Effector memory CD4-positive, alpha-beta T cell (primary cell): ENCODE data around the gene RNF144A.

Source experiments
- DNase-seq, 3 donors: peaks; one replicate each; pipeline ENCODE4 v3.0.0-alpha.2; 2020
- H3K27ac ChIP-seq: 2 replicates; pipeline ENCODE4 v1.7.0; 2013; ENCODE audit warnings: mild to moderate bottlenecking, low read length, moderate library complexity; ENCODE audit not compliant: insufficient read depth, poor library complexity, severe bottlenecking
- H3K27me3 ChIP-seq: replicated peaks from 2 replicates; pipeline ENCODE4 v1.7.0; 2013; ENCODE audit warnings: mild to moderate bottlenecking, low read length; ENCODE audit not compliant: insufficient read depth, control insufficient read depth, poor library complexity, severe bottlenecking
- H3K36me3 ChIP-seq: 2 replicates; pipeline ENCODE4 v1.7.0; 2013; ENCODE audit warnings: mild to moderate bottlenecking, low read length, moderate library complexity; ENCODE audit not compliant: control insufficient read depth, insufficient read depth
- H3K4me1 ChIP-seq: 2 replicates; pipeline ENCODE4 v1.7.0; 2013; ENCODE audit warnings: low read length, mild to moderate bottlenecking; ENCODE audit not compliant: control insufficient read depth, insufficient read depth, poor library complexity, severe bottlenecking
- H3K4me3 ChIP-seq: 2 replicates; pipeline ENCODE4 v1.7.0; 2013; ENCODE audit warnings: low read length, low read depth, mild to moderate bottlenecking; ENCODE audit not compliant: insufficient read depth, poor library complexity, severe bottlenecking
- H3K9me3 ChIP-seq: 2 replicates; pipeline ENCODE4 v1.7.0; 2013; ENCODE audit warnings: mild to moderate bottlenecking, low read length, moderate library complexity; ENCODE audit not compliant: control insufficient read depth

RNF144A gene

DNA sequence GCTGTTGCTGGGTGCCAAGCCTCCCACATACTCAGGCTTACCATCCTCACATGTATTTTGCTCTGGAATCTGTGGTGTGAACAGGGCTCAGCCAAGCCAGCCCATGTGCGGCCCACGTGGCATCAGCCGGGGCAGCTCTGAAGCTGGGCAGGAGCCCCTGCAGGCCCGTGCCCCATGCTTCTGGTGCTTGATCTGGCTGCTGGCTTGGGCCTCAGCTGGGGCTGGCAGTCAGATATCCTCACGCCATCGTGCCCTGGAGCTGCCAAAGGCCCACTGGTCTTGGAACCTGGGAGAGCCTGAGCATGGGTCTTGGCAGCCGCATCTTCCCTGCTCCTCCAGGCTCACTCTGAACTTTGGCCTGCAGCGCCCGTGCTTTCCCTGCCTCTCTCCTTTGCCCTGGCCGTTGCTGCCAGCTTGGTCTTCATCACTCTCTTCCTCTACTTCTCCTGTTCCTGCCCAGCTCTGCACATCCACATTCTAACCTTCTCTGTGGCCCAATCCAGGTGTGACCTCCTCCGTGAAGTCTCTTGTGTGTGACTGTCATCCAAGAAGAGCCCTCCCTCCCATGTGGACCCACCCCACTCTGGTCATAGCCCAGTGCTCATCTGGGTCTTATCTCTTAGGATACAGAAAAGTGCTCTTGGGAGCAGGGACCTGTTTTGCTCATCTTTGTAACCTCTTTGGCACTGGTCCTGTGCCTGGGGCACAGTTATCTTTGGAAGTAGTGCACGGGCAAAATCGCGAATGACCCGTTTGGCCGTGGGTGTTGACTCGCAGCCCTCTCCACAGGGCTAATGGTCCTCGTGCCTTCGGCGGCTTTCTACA, 116.1 kb downstream of the RNF144A start:
- peaks cover 37% of the 10 kb centered on the region for H3K36me3 ChIP-seq
- DNase-seq = no peak

GRCh38 chr2:7034303-7034702, 117.1 kb downstream of the RNF144A start:
- Histone ChIP-seq H3K4me1 (no peaks in the 10 kb centered on the region), H3K27ac (no peak overlapping the region), H3K27me3 (no peaks in the 10 kb centered on the region), H3K9me3 (no peaks in the 10 kb centered on the region), H3K4me3 (no peak overlapping the region), H3K36me3 (peaks cover 37% of the 10 kb centered on the region)
- DNase-seq = no peak

More for the DNA sequence above, 116.1 kb downstream of the RNF144A start:
- H3K27me3 ChIP-seq = no peaks in the 10 kb centered on the region
- no peak overlapping the region for H3K27ac ChIP-seq
- no peaks in the 10 kb centered on the region for H3K9me3 ChIP-seq
- no peaks in the 10 kb centered on the region for H3K4me1 ChIP-seq
- H3K4me3 ChIP-seq = no peak overlapping the region

- DNase-seq = no peak
- Histone ChIP-seq H3K4me3 (no peak overlapping the region), H3K9me3 (no peaks in the 10 kb centered on the region), H3K36me3 (peaks cover 36% of the 10 kb centered on the region), H3K4me1 (no peaks in the 10 kb centered on the region), H3K27ac (no peak overlapping the region), H3K27me3 (no peaks in the 10 kb centered on the region)
These were observed 118.7 kb downstream of the RNF144A start for GRCh38 chr2:7035884-7036283.

- Histone ChIP-seq H3K27ac (no peak overlapping the region), H3K4me3 (no peak overlapping the region), H3K4me1 (no peaks in the 10 kb centered on the region), H3K36me3 (peaks cover 40% of the 10 kb centered on the region), H3K9me3 (no peaks in the 10 kb centered on the region), H3K27me3 (no peaks in the 10 kb centered on the region)
- DNase-seq = peak; percentile 7 to 13 (median 12)
These were observed 120.4 kb downstream of the RNF144A start for GRCh38 chr2:7037340-7038333.

GRCh38 chr2:7040547-7040946, 123.3 kb downstream of the RNF144A start:
- no peaks in the 10 kb centered on the region for H3K9me3 ChIP-seq
- H3K36me3 ChIP-seq = peaks cover 29% of the 10 kb centered on the region
- DNase-seq = no peak
- H3K4me1 ChIP-seq = no peaks in the 10 kb centered on the region
- H3K27ac ChIP-seq = no peak overlapping the region
- H3K4me3 ChIP-seq = no peak overlapping the region
- no peaks in the 10 kb centered on the region for H3K27me3 ChIP-seq

- H3K27me3 ChIP-seq = no peaks in the 10 kb centered on the region
- no peak overlapping the region for H3K27ac ChIP-seq
- DNase-seq = no peak
- no peaks in the 10 kb centered on the region for H3K4me1 ChIP-seq
- H3K4me3 ChIP-seq = no peak overlapping the region
- H3K36me3 ChIP-seq = peaks cover 28% of the 10 kb centered on the region
- no peaks in the 10 kb centered on the region for H3K9me3 ChIP-seq
These were observed 124.2 kb downstream of the RNF144A start for GRCh38 chr2:7041421-7041820.

- DNase-seq = no peak
- Histone ChIP-seq H3K36me3 (peaks cover 21% of the 10 kb centered on the region), H3K27me3 (no peaks in the 10 kb centered on the region), H3K9me3 (no peaks in the 10 kb centered on the region), H3K27ac (no peak overlapping the region), H3K4me1 (no peaks in the 10 kb centered on the region), H3K4me3 (no peak overlapping the region)
These were observed 126.5 kb downstream of the RNF144A start for GRCh38 chr2:7043690-7044089.

DNA sequence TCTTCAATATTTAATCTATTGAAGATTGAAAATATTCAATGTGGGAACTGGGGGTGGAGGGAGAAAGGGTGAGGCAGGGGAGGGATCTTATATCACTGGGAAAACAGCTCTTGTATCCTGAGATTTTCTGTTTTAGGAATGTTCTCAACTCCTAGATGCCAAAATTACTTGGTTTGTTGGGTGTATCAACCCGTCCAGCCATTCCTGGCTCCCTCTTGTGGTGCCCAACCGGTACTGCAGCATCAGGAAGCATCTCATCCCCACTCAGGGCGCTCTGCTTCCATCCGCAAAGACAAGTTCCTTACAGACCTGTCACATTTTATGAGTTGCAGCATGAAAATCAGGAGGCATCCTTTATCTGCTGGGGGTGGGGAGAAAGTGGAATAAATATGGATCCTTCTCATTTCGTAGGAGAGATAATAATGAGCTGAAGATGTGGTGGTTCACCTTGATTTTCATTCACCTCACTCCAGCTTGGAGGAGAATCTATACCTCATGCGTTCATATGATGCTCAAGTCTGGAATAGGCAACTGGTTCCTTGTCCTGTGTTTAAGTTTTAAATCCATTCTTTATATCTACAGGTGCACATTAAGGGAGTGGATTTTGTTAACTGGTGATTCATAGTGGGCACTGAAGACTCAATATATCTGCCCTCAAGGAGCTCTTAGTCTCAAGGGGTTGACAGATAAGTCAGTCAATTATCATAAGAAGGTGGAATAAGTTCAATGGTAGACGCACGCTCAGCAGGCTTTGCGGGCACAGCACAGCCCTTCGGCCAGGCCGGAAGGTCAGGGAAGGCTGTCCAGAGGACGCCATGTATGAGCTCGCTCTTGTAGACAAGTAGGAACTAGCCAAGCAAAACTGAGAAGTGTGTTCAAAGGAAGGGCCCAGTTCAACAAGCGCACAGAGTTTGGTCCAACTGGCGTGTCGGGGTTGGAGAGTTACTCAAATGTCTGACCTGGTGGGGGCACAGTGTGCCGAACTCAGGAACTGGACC, 127.3 kb downstream of the RNF144A start:
- H3K36me3 ChIP-seq = peaks cover 19% of the 10 kb centered on the region
- no peaks in the 10 kb centered on the region for H3K9me3 ChIP-seq
- no peaks in the 10 kb centered on the region for H3K27me3 ChIP-seq
- no peaks in the 10 kb centered on the region for H3K4me1 ChIP-seq
- DNase-seq = peak; percentile 19 to 50 (median 33)
- H3K27ac ChIP-seq = no peak overlapping the region
- no peak overlapping the region for H3K4me3 ChIP-seq
